Measurements from ENCODE around the gene TMED5. TPM values are rescaled to one million over a fixed set of nuclear protein-coding genes. Genes with fewer than 3 reads are reported as not detected.

The TMED5 gene
- total RNA-seq, 1 experiment from 2014 or later, result 66.1 TPM

- intact Hi-C loops (cut with micrococcal nuclease; ENCODE audit: unreplicated experiment), result no loop called here
- CTCF ChIA-PET, result no interaction called here
- no peak overlapping the region for H3K27ac Mint-ChIP-seq (ENCODE audit: unreplicated experiment)
Observed at GRCh38 chr1:93123201-93123783, 56.9 kb downstream of the TMED5 start.

GRCh38 chr1:93120614-93121013 lies 59.6 kb downstream of the TMED5 start:
- H3K4me1 Mint-ChIP-seq (ENCODE audit: low read depth, unreplicated experiment), result no peaks in the 10 kb centered on the region
- BruUV-seq (replicated peaks), result no TSS peak

More at GRCh38 chr1:93123201-93123783, 56.9 kb downstream of the TMED5 start:
- no peak for DNase-seq
- Mint-ChIP-seq H3K4me1 (ENCODE audit: low read depth, unreplicated experiment) (no peaks in the 10 kb centered on the region), H3K27me3 (ENCODE audit: unreplicated experiment) (no peaks in the 10 kb centered on the region), H3K4me3 (ENCODE audit: low read depth, unreplicated experiment) (no peak overlapping the region), H3K36me3 (ENCODE audit: insufficient read depth, unreplicated experiment) (peaks cover 17% of the 10 kb centered on the region), H3K9me3 (ENCODE audit: low read depth, unreplicated experiment) (no peaks in the 10 kb centered on the region)
- TF ChIP-seq, protein P1, sequence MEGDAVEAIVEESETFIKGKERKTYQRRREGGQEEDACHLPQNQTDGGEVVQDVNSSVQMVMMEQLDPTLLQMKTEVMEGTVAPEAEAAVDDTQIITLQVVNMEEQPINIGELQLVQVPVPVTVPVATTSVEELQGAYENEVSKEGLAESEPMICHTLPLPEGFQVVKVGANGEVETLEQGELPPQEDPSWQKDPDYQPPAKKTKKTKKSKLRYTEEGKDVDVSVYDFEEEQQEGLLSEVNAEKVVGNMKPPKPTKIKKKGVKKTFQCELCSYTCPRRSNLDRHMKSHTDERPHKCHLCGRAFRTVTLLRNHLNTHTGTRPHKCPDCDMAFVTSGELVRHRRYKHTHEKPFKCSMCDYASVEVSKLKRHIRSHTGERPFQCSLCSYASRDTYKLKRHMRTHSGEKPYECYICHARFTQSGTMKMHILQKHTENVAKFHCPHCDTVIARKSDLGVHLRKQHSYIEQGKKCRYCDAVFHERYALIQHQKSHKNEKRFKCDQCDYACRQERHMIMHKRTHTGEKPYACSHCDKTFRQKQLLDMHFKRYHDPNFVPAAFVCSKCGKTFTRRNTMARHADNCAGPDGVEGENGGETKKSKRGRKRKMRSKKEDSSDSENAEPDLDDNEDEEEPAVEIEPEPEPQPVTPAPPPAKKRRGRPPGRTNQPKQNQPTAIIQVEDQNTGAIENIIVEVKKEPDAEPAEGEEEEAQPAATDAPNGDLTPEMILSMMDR (IDR thresholded peaks at IDR 0.05; ENCODE audit: unreplicated experiment), result no peak
- BruUV-seq (replicated peaks), result no TSS peak

GRCh38 chr1:93114391-93114790 lies 65.8 kb downstream of the TMED5 start:
- H3K27ac Mint-ChIP-seq (ENCODE audit: unreplicated experiment), result no peak overlapping the region
- H3K27me3 Mint-ChIP-seq (ENCODE audit: unreplicated experiment), result no peaks in the 10 kb centered on the region
- BruUV-seq (replicated peaks), result no TSS peak
- TF ChIP-seq, protein P1 (IDR thresholded peaks at IDR 0.05; ENCODE audit: unreplicated experiment), result no peak
- peaks cover 8% of the 10 kb centered on the region for H3K4me1 Mint-ChIP-seq (ENCODE audit: low read depth, unreplicated experiment)
- CTCF ChIA-PET, result no interaction called here
- intact Hi-C loops (cut with micrococcal nuclease; ENCODE audit: unreplicated experiment), result no loop called here
- H3K36me3 Mint-ChIP-seq (ENCODE audit: insufficient read depth, unreplicated experiment), result peaks cover 21% of the 10 kb centered on the region
- no peak overlapping the region for H3K4me3 Mint-ChIP-seq (ENCODE audit: low read depth, unreplicated experiment)
- no peaks in the 10 kb centered on the region for H3K9me3 Mint-ChIP-seq (ENCODE audit: low read depth, unreplicated experiment)
- no peak for DNase-seq

More at GRCh38 chr1:93120614-93121013, 59.6 kb downstream of the TMED5 start:
- DNase-seq, result no peak
- CTCF ChIA-PET, result no interaction called here
- Mint-ChIP-seq H3K27me3 (ENCODE audit: unreplicated experiment) (no peaks in the 10 kb centered on the region), H3K4me3 (ENCODE audit: low read depth, unreplicated experiment) (no peak overlapping the region), H3K27ac (ENCODE audit: unreplicated experiment) (no peak overlapping the region), H3K36me3 (ENCODE audit: insufficient read depth, unreplicated experiment) (peaks cover 17% of the 10 kb centered on the region), H3K9me3 (ENCODE audit: low read depth, unreplicated experiment) (no peaks in the 10 kb centered on the region)
- intact Hi-C loops (cut with micrococcal nuclease; ENCODE audit: unreplicated experiment), result no loop called here
- TF ChIP-seq, protein P1 (IDR thresholded peaks at IDR 0.05; ENCODE audit: unreplicated experiment), result no peak

DNA sequence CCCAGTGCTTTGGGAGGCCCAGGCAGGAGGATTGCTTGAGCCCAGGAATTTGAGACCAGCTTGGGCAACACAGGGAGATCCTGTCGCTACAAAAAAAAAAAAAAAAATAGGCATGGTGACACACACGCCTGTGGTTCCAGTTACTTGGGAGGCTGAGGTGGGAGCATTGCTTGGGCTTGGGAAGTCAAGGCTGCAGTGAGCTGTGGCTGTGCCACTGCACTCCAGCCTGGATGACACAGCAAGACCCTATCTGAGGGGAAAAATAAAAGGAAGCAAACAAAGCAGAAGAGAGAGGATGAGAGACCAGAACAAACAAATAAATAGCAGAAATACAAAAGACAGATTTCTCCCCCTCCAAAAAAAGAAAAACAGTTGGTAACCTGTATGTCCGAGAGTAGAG lies 67.1 kb downstream of the TMED5 start:
- no TSS peak for BruUV-seq (replicated peaks)
- H3K36me3 Mint-ChIP-seq (ENCODE audit: insufficient read depth, unreplicated experiment), result peaks cover 23% of the 10 kb centered on the region

More for the DNA sequence above, 67.1 kb downstream of the TMED5 start:
- Mint-ChIP-seq H3K27ac (ENCODE audit: unreplicated experiment) (no peak overlapping the region), H3K9me3 (ENCODE audit: low read depth, unreplicated experiment) (no peaks in the 10 kb centered on the region), H3K4me1 (ENCODE audit: low read depth, unreplicated experiment) (peaks cover 8% of the 10 kb centered on the region), H3K27me3 (ENCODE audit: unreplicated experiment) (no peaks in the 10 kb centered on the region), H3K4me3 (ENCODE audit: low read depth, unreplicated experiment) (no peak overlapping the region)
- intact Hi-C loops (cut with micrococcal nuclease; ENCODE audit: unreplicated experiment), result no loop called here
- CTCF ChIA-PET, result interaction anchor here (0.6 kb wide), 1 partner anchor 42 kb away, joined by 8 read pairs; no protein-coding TSS in a partner anchor
- no peak for DNase-seq
- TF ChIP-seq, protein P1 (IDR thresholded peaks at IDR 0.05; ENCODE audit: unreplicated experiment), result no peak
